Activated CD4-positive, alpha-beta T cell treated with anti-CD3 and anti-CD28 coated beads, Interleukin-2, Interleukin-4, amounts not matched to agents 100 ng/mL and 50 ng/mL, durations not matched to agents 16 hours and 8 hours (primary cell): ENCODE results near the gene DUSP11.
"Not testable (repeated sequence)": the region's sequence is repeated elsewhere in the genome, so short reads cannot be mapped to it uniquely, and the experiment has no call there.

Source experiments
- DNase-seq: peaks from one replicate; pipeline ENCODE4 v3.0.0-alpha.2; 2020; ENCODE audit warnings: low spot score

DUSP11 gene

DNA sequence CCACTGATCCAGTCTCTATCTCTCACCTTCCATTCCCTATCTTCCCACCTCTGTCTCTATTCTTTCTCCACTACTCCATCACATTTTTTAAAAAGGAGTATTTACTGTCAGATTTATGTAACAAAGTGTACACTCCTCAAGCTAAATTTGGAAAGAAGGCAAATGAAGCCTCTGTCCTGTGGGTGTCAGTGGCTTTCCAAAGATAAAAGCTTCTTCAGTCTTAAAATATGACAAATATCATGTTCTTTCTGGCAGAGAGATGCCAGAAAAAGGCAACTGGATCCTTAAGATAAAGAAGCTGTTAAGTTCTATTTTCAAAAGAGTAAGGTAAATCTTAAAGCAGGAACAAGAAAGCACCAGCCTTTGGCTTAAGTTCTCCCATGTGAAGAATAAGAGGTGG lies 7.1 kb downstream of the DUSP11 start:
- DNase-seq, result no peak

DNA sequence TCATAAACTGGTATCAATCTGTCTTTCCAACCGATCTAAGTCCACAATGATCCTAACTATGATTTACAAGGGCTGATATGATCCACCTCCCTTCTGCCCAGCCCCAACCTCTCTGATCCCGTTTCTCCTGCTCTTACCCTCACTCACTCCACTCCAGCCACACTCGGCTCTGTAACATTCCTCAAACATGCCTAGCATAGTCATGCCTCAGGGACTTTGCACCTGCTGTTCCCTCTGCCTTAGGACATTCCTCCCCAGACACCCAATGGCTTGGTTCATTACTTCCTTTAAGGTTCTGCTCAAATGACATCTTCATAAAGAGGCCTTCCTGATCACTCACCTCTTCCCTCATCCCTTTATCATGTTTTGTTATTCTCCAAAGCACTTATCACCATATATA lies 9.2 kb downstream of the DUSP11 start:
- no peak for DNase-seq

DNA sequence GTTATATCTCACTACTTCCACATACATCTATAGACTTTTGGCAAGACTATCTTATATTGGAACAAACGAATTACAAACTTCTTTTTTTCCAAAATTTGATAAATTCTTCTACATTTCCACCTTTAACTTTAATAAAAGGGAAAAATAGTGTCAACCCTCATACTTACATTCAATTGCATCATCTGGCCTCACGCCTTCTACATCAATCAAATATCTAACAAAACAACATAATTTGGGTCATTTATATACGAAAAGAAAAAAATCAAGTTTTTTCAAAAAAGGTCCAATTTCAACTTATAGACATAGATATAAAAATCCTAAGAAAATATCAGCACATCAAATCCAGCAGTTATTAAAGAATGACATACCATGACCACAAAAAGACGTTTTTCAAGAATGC lies 12.9 kb downstream of the DUSP11 start:
- no peak for DNase-seq

DNA sequence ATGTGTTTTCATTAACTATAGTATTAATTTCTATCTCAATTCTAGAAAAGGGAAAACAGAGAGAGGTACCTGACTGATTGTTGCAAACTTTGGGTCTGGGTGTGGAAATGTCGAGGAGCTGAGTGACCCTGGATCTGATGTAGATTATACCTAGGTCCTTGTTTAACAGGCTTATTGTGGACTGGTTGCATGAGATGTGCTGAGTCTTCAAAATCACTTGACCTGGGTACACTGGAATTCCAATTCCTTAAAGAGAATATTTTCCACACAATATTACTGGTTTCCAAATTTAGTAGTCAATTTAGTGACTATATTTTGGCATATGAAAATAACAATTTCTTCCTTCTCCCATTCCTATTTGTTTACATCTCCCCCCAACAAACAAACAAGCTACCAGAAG lies 13.6 kb downstream of the DUSP11 start:
- no peak for DNase-seq

DNA sequence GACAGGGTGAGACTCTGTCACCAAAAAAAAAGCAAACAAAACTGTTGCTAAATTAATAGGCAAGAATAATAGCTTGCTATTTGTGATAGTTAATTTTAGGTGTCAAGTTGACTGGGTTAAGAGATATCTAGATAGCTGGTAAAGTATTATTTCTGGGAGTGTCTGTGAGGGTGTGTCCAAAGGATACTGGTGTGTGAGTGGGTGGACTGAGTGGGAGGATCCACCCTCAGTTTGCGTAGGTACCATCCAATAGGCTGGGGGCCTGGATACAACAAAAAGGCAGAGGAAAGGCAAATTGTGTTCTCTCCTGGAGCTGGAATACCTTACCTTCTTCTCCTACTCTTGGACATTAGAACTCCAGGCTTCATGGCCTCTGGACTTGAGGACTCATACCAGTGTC lies 15.0 kb downstream of the DUSP11 start:
- no peak for DNase-seq

DNA sequence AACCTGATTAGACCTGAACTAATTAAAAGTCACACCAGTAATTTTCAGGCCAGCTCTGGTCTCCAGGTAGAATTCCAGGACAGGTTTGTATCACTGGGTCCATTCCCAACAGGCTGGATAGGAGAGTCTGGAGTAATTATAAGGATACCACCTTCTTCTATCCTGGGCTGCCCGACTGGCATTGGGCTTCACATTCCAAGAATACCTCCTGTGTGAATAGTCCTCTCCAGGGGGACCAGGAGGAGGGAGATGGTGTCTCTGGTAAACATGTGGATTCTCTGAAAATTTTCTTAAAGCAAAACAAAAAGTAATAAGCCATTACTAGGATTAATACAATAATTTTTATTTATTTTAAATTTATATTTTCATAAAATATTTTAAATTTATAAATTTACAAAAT lies 17.3 kb downstream of the DUSP11 start:
- no peak for DNase-seq

DNA sequence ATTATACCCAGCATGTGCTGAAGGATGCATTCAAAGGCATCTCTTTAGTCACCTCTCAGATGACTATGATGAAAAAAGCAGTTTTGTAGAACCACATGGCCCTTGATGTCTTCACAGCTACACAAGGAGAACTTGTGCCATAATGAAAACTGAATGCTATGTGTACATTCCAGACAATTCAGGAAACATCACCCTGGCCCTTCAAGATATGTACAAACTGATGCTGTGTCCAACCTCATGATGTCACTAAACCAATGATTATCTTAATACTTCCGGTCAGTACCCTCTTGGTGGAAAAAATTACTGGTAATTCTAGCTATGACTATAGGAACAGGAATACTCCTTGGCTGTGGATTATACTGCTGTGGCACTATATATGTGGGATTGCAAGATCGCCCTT lies 20.0 kb downstream of the DUSP11 start:
- no peak for DNase-seq

DNA sequence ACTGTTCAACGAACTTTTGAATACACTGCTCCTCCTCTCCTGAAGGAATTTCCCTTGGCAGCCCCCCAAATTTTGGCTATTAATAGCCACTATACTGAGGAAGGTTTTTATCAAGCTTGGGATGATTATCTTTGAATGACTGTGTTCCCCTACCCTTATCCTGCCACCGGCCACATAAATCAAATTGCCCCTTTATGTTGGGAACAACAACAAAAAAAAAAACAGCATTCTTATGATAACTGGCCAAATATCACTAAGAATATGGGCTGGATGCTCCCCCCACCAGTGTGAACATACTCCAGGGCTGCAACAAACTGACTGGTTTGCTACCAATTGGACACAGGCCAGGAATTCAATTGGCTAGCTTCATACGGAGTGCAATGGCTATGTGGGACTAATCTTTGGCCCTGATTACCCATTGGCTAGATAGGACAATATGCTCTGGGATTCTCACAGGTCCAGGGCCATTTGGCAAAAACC lies 20.6 kb downstream of the DUSP11 start:
- DNase-seq, result no peak

DNA sequence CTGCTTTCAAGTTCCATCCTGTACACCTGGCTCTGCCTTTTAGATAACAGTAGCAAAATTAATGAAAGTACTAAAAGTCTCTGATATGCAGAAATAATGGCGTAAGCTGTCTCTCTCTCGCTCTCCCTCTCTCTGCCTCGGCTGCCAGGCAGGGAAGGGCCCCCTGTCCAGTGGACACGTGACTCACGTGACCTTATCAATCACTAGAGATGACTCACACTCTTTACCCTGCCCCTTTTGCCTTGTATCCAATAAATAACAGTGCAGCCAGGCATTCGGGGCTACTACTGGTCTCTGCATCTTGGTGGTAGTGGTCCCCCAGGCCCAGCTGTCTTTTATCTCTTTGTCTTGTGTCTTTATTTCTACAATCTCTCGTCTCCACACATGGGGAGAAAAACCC lies 25.6 kb downstream of the DUSP11 start:
- DNase-seq, result not testable (repeated sequence)

DNA sequence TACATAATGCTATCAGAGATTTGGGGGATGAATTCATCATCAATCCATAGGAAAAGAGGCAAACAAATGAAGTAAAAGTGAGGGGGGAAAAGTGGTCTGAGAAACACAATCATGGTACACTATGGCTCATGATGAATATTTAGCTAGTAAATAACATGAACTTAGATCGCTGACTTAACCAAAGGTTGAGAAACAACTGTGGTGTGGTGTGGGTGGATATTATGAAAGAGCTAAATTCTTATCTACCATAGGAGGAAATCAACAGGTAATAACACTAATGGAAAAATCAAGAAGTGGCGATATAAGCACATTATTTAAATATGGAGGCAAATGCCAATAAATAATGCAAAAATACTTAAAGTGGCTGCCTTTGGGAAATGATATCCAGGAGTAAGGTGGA lies 30.6 kb downstream of the DUSP11 start:
- no peak for DNase-seq

DNA sequence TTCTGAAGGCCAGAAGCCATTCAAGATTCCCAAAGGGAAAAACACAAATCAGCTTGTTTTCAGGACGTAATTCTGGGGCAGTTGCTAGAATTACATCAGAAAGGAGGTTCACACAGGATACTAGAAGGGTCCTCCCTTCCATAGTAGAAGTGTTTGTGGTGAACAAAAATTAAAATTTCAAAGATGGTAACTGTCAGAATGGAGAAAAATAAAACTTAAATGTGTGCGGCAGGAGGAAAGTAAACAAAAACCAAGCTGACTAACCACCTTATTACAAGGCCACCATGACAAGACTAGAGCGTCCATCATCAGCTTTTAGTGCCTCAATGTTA lies 33.1 kb downstream of the DUSP11 start:
- DNase-seq, result no peak

DNA sequence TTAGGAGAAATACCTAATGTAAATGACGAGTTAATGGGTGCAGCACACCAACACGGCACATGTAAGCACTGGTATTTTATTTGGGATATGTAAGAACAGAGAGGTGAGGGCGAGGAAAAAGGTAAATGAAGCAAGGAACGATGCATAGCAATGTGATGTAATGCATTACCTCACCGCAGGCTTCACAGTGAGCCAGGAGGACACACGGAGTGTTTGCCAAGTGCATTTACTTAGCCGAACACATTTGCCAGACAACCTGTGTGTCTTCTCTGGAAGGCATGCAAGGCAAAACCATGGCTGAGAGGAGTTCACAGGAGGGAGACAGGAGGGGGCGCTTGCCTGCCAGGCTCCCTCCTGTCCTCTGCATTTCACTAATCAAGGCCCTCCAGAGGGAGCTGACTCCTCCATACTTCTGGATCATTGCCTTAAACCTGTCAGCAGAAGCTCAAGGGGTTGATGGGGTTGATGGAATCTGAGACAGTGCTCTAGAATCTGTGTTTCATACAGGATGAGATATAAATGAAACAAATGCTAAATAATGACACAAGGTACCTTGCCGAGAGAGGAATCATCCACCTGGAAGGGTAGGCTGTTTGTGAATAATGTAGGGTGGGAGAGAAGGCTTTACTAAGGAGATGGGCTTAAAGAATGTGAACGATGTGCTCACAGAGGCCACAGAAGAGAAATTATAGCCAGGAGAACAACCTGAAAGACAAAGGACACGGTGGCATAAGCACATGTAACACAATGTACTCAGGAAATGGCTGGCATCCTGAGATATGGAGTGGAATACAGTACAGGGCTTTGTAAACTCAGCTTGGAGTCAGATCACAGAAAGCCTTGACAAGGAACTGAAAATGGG lies 33.7 kb downstream of the DUSP11 start:
- no peak for DNase-seq

DNA sequence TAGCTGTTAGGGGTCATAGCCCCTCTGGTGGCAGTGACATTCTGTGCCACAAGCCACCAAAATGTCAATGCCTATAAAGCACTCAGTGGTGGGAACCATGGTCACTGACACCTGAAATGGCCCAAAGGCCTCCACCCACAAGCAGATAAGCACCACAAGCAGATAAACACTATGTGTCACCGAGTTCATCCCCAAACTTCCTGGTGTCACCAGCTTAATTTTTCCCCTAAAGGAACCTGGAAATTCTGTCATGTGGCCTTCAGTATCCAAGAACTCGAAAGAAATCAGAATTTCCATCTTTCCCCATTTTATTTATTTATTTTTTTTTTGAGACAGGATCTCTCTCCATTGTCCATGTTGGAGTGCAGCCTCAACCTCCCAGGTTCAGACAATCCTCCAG lies 39.1 kb downstream of the DUSP11 start:
- no peak for DNase-seq

DNA sequence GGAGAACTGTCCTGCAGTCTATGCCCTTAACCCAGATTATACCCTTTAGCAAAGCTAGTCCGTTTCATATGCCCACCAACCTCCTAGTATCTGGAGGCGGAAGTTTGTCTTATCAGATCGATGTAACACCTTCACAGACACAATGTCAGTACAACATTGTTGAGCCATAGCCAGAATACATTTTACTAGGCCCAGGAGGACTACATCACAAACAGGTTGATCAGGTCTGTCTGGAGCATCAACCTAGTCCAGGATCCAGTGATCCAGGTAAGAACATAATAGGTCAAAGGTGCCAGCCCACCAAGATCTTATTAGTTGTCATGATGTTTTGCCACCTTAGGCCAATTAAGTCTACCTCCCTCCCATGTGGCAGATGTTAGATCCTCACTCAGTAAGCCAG lies 40.8 kb downstream of the DUSP11 start:
- DNase-seq, result no peak

DNA sequence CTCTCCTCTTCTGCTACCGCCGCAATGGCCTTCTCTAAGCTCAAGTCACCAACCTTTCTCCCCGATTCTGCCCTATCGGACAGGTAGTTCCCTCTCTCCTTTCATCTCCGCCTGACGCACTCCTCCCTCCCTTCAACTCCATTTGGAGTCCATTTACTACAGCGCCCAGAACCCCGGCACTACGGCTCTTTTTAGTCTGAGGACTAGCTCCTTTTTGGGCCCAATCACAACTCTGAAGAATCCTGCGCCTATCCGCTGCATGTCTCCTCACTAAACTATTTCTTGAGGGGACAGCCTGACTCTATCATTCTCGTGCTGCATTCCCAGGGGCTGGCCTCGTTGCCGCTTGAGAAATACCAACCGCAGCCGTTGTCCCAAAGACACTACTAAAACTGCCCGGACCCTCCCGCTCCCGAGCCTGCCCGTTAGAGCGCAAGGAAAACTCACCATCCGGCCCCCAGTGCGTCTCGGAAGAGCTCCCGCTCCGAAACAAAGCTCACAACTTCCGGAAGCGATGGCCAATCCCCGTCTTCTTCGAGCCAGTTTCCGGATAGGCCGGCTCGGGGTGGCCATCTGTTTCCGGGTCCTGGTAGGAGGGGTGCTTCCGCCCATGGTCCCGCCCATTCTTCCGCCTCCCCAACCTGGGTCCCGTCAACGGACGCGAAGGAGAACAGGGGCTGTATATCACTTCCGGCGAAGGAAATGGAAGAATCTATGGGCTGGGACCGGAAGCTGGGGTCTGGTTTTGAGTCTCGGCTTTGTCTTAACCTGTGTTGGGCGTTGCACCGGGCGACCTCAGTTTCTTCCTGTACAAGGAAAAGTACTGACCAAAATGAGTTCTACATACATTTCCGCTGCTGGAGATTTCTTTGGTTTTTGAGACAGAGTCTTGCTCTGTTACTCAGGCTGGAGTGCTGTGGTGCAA lies 42.8 kb downstream of the DUSP11 start, which contains the start of gene TPRKB:
TPRKB (minus strand) TSS at position 491 of the 925 bp plus-strand sequence. CDS start 2,776 bp downstream, outside the sequence.
- peak; percentile 99 for DNase-seq

DNA sequence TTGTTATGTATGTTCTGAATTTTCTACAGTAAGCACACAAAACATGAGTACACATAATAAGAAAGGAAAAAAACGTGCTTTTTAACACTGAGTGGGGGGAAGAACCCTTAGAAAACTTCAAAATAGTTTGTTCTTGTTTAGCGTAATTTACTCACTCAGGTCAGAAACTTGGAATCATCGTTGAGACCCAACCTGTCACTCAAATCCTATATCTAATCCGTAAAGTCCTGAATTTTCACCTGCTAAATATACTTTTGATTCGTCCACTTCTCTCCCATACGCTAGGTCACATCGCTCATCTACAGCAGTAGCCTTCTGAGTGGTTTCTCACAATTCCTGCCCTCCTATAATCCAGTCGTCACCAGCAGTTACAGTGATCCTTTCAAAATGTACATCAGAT lies 43.5 kb downstream of the DUSP11 start:
- DNase-seq, result no peak

DNA sequence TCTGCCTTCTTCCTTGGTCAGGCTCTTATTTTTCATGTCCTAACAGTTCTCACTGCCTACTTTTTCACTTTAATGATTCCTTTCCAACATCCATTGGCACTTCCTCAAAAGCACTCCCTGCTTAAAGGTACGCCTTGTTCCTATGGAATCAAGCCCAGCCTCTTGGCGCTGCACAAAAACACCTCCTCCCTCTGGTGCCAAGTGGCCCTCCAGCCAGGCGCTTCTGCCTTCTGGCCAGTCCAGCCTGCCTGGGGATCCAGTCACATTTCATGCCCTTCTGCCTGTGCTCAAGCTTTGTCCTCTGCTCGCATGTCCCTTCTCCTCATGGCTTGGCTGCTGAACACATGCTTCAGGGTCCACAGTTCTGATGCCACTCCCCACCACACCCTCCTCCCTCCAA lies 49.1 kb downstream of the DUSP11 start:
- no peak for DNase-seq

DNA sequence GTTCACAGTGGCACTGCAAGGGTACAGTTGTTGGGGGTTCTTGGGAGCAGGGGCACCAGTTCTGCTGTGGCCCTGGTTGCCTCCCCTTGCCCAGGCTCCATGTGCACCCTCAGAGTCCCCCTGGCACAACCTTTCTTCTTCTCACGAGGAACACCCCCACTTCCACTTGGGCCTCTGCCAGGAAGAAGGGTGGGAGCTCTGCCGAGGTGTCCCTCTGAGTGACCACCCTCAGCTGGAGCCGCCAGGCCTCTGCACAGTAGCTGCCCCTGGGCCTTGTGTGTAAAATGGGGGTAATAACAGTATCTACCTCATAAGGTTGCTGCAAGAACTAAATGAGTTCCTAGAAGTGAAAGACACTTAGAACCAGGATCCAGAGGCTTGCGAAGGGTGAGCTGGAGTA lies 51.2 kb downstream of the DUSP11 start:
- no peak for DNase-seq

DNA sequence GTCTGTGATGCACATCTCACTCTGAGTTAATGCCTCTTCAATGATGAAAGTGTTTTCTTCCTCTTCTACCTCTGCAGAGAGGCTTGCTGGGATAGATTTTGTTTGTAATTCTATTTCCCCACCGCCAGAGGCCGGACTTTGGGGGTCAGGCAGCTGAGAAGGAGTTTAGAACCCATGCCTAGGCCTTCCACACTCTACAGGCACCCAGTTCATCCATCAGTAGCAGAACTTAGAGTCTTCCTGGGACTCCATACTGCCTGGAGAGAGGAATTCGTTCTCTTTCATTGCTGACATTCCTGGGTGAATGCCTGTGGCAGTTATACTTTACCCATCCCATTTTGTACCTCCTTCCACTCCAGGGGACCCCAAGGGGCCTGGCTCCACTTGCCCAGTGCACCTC lies 51.9 kb downstream of the DUSP11 start:
- DNase-seq, result no peak

DNA sequence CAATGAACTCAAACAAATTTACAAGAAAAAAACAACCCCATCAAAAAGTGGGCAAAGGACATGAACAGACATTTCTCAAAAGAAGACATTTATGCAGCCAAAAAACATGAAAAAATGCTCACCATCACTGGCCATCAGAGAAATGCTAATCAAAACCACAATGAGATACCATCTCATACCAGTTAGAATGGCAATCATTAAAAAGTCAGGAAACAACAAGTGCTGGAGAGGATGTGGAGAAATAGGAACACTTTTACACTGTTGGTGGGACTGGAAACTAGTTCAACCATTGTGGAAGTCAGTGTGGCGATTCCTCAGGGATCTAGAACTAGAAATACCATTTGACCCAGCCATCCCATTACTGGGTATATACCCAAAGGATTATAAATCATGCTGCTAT lies 53.2 kb downstream of the DUSP11 start:
- not testable (repeated sequence) for DNase-seq

DNA sequence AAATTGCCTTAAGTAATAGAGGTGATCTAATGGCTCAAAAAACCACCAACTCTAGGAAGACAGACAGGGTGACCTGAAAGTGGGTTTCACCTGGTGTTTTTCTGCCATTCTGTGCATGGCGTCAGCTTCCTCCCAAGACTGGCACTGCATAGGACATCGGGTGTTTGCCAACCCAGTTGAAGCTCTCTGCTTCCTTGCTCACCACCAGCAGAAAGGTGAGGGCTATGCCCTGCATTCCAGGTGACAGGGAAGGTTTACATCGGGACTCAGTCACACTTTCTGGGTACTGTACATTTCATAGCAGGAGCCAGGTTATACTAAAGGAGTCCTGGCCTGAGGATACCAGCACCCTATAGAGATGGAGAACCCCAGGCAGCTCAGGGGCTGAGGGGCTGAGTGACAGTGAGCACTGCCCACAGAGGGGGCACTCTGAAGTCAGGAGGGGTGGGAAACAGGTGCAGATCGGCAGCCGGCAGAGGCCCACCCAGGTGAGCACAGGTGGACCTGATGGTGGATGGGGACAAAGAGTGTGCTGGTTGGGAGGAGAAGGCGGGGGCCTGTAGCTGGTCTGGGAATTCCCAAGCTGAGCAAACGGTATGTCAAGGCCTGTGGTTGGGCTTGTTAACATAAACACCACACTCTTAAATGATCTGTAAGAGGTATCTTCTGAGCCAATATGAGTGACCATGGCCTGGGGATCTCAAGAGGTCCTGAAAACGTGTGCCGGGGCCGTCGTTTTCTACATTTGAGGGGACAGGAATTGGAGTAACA lies 60.9 kb downstream of the DUSP11 start:
- DNase-seq, result no peak

DNA sequence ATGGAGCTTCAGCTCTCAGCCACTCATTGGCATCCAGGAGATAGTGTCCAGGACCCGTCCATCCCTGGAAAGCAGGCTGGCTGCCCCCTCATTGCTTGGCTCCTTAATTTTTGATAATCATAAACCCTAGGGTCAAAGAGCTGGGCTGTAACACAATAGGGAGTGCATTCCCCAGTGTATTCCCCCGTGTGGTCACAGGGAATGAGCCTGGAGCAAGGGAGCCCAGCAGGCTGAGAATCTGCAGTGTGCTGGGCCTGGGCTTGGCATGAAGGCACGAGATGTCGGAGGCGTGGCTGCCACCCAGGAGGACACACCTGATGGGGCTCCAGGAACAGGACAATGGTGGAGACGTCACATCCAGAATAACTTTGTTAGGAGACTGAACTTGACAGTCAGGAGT lies 61.5 kb downstream of the DUSP11 start:
- no peak for DNase-seq
